NCI-H524 (cell line): Measurements from ENCODE around the gene NR4A2.
"Not testable (repeated sequence)": the region's sequence is repeated elsewhere in the genome, so short reads cannot be mapped to it uniquely, and the experiment has no call there.

ENCODE experiments used
- DNase-seq, 2 experiments: peaks; one replicate each; lab custom pipeline; 2025; lab: John Stamatoyannopoulos, UW

NR4A2 gene

DNA sequence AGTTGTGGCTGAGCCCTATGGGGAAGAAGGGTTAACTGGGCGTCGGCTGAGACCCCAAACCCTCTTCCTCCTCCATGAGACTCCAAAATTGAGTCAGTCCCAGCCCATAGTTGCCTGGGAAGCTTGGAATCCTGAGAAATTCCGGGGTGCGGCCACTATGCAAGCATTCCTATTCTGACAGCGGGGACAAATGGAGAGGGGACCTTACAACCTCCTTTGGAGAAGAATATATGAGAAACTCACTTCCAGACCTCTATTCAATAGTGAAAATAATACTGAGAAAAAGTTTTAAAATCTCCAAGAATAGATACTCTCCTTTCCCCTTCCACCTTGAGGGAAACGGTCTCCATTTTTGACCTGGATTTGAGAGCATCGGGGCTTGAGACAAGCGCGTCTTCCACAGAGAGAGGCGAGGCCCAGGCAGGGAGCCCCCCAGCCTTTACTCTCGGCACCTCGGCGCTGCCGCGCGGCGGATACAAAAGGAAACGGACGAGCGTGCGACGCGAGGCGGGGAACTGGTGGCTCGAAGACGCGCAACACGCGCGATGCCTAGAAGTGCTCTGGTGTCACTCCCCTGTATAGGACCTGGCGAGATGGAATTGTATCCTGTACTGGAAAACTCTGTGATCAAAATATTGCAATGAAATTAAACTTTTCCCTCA lies 11.1 kb downstream of the NR4A2 start:
- no peak for DNase-seq

DNA sequence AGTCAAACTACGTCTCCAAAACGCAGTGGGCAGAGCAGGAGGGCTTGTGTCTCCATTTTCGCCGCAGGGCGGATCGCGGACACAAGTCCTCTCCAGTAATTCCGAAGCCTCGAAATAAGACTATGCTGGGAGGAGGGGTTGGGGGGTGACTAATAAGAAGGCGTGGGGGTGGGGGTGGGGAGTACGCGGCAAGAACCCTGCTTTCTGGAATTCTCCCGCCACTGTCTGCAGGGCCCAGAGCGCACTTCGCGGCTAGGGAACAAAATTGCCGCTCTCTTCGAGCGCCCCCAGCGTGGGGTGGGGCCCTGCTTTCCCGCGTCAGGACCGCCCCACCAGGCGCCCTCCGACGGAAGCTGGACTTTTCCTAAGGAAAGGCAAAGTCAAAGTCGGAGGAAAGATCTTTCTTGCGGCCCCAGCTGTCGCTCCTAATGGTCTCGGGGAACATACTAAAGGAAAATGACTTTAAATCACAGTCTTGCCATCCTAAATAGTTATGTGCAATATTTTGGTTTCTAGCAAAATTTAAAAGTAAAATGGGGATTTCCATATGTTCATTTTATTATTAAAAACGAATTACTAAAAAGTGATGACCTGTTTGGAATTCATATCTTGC lies 11.9 kb downstream of the NR4A2 start:
- no peak for DNase-seq

DNA sequence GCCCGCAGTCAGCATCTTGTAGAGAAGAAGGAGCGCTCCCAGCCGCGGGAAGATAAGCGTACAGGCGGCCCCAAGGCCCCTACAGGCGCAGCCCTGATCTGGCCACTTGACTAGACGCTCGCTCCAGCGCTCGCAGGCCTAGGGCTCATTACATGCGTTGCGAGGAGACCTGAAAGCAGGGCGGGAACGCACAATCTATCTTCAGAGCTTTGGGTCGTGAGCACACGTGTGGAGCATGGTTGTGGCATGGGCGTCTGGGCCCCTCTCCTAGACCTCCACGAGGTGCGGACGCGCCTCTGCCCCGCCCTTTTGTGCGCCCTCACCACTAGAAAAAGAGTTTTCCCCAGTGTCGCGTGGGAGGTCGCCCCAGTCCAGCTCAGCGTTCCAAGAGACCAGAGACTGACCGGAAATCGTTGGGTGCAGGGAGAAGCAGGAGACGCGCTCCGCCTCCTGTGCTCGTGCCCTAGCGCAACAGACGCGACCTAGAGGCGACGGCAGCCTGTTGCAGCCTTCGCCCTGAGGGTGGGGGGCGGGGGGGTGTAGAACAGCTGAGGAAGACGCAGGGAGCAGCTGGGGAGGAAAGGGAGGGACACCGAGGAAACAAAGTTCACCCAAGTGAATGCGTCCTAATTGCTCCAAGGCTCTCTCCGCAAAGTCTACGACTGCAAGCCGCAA lies 12.6 kb downstream of the NR4A2 start:
- no peak for DNase-seq

DNA sequence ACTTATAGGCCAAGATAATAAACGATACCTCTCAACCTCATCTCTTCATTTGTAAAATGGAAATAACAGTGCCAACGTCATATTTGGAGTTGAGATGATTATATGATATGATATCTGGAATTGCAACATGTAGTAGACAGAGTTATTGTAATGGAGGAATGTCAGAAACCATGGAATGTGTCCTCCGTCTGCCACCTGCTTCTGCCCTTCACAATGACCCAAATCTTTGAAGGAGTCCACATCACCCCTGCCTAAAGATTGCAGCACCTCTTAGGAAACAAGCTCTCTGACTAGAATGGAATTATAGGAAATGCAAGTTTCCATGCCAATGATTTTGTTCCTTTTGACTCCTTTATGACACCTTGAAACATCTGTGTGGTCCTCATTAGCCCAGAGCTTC lies 14.9 kb downstream of the NR4A2 start:
- no peak for DNase-seq

DNA sequence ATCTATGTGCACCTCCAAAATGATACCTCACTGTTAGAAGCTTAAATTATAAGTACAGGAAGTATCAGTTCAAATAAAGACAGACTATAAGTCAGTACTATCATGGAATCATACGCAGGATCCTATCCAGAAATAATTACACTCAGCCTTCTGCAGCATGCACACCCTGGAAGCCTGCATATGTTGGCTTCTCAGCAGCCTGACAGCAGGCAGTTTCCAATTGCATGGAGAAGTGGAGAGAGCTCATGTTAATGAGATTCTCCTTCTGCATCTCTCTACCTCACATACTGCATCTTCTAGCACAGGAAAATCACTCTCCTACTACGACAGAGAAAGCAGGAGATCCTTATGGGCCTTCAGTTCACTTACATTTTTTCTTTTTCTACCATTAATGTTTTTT lies 20.5 kb downstream of the NR4A2 start:
- DNase-seq, result peak in 1 of 2 experiments; percentile 40

DNA sequence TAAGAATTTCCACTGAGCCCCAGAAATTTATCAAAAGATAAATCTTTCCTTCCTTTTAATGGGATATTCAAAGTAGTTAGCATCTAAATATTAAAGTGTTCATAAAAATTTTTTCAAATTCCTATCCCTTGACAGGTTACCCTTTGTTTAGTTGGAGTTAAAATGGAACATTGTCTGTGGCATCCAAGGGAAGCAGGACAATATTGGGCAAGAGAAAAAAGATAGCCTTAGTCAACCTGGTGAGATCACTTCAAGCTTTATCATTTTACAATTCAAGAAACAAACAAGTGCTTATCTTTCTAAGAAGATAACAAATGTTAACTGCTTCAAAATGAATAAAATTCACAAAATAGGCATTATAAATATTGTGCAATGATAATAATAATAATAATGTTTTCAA lies 21.7 kb downstream of the NR4A2 start:
- no peak for DNase-seq

DNA sequence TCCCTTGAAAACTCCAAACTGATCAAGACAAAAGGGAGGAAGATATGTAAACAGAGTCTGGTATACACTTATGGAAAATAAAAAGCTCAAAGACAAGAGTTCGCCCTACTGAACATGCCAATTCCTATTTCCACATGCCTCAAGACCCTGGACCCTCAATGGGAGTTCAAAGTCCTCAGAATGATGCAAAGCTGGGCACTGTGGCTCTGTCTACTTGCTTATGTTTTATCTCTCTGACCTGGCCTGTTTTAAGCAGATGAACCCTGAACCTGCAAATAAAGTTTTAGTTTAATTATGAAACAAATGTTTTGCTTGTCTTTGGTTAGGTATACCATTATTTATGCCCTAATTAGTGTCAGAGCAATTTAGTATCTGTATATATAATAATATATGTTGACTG lies 22.6 kb downstream of the NR4A2 start:
- DNase-seq, result no peak

DNA sequence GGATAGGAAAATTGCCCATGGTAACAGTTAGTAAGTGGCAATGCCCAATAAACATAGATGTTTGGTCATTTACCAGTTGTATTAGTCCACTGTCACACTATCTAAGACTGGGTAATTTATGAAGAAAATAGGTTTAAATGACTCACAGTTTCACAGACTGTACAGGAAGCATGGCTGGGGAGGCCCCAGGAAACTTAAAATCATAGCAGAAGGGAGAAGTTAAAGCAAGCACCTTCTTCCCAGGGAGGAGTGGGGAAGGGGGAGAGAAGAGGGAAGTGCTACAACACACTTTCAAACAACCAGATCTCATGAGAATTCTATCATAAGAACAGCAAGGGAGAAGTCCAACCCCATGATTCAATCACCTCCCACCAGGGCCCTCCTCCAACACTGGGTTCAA lies 23.4 kb downstream of the NR4A2 start:
- no peak for DNase-seq

DNA sequence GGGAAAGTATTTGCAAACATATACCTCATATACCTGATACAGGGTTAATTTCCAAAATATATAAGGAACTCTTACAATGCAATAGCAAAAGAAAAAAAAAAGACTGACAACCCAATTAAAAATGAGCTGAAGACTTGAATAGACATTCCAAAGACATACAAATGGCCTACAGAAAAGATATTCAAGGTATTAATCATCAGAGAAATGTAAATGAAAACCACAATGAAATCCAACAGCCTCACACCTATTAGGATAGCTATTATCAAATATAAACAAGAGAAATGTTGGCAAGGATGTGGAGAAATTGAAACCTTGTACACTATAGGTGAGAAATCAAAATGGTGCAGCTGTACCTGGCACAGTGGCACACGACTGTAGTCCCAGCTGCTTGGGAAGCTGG lies 25.7 kb downstream of the NR4A2 start:
- no peak for DNase-seq

DNA sequence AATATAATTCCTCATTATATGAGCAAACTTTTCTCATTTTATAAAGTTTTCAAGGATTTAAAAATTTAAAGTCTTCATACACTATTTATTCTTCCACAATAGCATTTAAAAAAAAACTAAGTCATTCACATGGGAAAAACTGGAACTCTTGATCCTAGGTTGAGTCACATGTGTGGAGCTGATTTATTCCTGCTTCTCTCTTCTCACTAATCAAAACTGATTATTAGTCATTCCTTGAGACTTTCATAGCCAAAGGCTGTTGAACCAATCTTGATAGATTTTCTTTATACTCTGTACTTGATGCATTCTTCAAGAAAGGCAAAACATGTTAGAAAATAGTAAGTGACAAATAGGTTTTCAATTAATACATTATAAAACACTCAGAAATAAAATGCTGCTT lies 27.4 kb downstream of the NR4A2 start:
- no peak for DNase-seq

DNA sequence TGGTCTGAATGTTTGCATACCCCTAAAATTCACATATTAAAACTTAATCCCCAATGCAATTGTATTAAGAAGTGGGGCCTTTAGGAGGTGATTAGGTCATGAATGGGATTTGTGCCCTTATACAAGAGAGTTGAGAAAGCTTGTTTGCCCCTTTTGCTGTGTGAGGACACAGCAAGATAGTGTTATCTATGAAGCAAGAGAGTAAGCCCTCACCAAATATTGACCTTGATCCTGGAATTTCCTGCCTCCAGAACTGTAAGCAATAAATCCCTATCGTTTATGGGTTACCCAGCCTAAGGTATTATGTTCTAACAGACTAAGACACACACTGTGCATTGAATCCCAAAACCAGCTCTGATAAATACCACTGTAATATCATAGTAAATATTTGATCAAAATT lies 32.2 kb downstream of the NR4A2 start:
- no peak for DNase-seq

DNA sequence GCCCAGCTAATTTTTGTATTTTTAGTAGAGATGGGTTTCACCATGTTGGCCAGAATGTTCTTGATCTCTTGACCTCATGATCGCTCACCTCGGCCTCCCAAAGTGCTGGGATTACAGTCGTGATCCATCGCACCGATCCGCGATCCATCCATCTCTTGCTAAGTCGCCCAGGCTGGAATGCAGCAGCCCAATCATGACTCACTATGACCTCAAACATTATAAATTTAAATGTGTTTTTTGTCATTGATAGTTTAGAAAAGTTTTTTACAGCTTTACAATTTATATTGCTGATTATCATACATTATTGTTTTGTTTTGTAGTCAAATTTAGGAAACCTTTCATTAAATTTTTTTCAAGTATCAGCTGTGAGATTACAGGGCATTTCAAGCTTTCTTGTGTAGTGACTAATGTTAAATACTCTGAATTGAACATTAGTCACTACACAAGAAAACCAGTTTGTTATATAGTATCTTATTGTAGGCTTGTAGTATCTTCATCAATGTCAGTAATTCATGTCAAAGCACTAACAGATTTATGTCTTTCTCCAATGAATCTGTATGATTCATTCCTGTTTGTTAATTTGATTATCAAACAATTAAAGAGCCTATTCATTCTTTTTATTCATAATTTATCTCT lies 37.5 kb downstream of the NR4A2 start:
- no peak for DNase-seq

DNA sequence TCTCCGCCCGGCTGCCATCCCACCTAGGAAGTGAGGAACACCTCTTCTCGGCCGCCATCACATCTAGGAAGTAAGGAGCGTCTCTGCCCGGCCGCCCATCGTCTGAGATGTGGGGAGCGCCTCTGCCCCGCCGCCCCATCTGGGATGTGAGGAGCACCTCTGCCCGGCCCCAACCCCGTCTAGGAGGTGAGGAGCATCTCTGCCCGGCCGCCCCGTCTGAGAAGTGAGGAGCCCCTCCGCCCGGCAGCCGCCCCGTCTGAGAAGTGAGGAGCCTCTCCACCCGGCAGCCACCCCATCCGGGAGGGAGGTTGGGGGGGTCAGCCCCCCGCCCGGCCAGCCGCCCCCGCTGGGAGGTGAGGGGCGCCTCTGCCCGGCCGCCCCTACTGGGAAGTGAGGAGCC lies 39.1 kb downstream of the NR4A2 start:
- not testable (repeated sequence) for DNase-seq

DNA sequence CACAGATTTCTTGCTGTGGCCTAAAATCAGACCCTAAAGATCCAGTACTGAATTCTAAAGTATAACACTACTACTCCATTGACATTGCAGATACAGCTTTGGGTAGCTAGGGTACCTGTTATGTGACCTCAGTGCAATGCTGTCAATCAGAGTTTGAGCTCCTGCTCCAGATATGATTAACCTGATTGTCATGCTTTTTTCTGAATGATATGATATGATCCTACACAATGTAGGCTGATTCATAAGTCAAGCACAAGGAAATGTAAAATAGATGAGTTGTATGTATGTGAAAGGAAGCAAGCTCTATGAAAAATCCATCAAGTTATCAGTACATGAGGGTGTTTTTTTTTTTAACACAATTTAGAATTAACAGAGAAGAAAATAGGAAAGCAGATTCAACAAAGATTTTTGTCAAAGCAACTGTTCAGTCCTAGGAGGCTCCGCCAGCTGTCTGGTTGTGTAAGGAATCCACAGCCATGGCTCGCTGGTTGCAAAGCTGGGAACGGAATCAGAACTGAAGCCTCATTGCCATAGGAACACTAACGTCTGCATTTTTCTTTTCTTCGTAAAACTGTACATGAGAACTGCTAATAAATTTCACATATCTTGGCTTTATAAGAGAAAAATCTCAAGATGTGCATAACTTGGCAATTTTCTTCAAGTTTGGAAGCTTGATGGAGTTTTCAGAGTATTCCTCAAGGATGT lies 52.9 kb downstream of the NR4A2 start:
- no peak for DNase-seq
